Activated CD8-positive, alpha-beta memory T cell treated with anti-CD3 and anti-CD28 coated beads, Interleukin-2, amount 50 U/mL, for 24 hours (primary cell): ENCODE data around the gene SNX24.

ENCODE experiments used
- DNase-seq: peaks from one replicate; pipeline ENCODE4 v3.0.0-alpha.2; 2020; ENCODE audit errors: extremely low read depth

The SNX24 gene

DNA sequence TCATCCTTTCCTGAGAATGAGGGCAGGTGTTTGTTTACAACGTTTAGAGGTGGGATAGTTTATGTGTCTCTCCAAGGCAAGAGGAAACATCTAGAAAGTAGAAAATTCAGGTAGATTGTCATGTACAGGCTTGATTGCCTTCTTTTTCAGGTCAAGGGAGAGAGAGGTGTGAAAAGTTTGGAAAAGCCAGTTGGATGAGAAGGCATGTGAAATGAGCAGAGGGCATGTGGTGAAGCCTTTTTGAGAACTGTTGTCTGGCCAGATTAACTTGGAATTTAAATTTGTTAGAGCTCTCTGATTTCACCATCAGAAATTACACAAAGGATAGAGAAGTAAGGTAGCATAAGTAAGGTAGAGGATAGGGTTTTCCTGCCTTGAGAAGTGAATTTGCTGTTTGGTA, 74.6 kb downstream of the SNX24 start:
- DNase-seq, result no peak

- no peak for DNase-seq
Measured at GRCh38 chr5:122921826-122922225, 76.4 kb downstream of the SNX24 start.

GRCh38 chr5:122924203-122924602, 78.8 kb downstream of the SNX24 start:
- no peak for DNase-seq

DNA sequence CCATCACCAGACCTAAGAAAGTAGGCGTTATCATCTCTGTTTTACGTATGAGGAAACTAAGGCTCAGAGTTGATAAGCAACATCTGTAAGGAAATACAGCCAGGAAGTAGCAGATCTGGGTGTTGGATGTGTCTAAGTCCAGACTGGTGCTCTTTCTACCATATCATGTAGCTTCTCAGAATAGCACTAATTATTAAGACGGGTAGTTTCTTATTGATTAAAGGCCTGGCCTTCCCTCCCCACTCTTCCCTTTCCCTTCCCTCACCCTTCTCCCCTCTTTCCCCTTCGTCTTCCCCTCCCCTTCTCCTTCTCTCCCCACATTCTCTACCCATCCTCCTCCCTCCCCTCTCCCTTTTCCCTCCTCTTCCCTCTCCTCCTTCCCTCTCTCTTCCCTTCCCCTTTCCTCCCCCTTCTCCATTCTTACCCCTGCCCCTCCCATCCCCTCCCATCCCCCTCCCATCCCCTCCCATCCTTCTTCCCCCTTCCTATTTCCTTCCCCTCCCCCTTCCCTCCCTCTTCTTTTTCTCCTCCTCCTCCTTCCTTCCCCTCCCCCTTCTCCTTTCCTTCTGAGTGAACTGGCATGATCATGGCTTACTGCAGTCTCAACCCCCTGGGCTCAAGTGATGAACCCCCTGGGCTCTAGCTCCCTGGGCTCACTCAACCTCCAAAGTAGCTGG, 79.4 kb downstream of the SNX24 start:
- DNase-seq, result no peak

GRCh38 chr5:122929001-122929400, 83.6 kb downstream of the SNX24 start:
- DNase-seq, result no peak

DNA sequence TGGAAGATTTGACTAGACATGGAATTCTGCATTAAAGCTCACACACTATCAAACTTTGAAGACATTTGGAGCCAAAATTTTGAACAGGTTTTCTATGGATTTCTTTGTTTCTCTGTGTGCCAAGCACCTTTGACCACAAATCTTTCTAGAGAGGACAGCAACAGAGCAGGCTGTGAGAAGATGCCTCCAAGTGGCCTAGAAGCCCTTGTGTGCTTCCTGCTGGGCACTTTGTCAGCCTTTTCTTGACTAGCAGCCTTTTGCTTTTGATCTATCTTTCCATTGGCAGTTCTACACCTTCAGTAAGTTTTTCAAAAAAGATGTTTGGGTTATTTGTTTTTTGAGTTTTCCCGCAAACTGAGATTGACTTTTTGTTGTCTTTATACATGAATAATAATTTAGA, 84.6 kb downstream of the SNX24 start:
- no peak for DNase-seq

GRCh38 chr5:122933956-122934355, 88.5 kb downstream of the SNX24 start:
- DNase-seq, result no peak

GRCh38 chr5:122936088-122936487, 90.7 kb downstream of the SNX24 start:
- no peak for DNase-seq

DNA sequence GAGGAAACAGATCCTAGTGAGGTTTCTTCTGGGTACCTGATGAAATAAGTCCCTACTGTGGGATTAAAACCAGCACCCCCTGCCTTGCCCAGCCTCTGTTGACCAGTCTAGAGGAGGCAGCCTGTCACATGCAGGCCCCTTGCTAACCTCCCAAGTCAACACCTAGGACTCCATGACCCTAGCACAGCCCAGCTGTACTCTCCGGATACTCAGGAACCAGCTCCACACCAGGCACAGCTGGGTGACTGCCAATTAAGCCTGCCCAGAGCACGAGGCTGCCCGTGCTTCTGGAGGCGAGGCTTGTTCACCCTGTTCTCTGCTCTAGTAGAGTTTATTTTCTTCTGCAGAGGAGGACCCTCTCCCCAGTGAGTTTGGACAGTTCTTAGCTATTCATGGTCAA, 92.5 kb downstream of the SNX24 start:
- no peak for DNase-seq

- DNase-seq, result no peak
Measured at GRCh38 chr5:122940890-122941289, 95.5 kb downstream of the SNX24 start.

DNA sequence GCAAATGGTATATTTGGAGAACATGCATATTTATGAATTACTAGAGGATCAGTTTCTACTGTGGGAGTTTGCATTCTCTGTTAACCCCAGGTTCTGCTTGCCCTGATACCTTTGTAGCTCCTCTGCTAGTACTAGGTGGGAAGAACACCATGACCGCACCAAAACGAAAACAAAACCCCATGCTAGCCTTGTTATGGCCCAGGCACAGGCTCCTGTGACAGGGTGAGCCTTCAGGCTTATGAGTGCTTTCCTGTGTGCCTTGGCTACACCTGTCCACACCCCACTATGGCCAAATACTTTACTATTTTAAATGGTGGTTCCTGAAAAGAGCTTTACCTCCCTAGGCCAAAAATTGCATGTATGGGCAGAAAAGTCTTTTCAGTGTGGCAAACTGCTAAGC, 96.3 kb downstream of the SNX24 start:
- no peak for DNase-seq

- no peak for DNase-seq
Measured at GRCh38 chr5:122942164-122942914, 96.9 kb downstream of the SNX24 start.

DNA sequence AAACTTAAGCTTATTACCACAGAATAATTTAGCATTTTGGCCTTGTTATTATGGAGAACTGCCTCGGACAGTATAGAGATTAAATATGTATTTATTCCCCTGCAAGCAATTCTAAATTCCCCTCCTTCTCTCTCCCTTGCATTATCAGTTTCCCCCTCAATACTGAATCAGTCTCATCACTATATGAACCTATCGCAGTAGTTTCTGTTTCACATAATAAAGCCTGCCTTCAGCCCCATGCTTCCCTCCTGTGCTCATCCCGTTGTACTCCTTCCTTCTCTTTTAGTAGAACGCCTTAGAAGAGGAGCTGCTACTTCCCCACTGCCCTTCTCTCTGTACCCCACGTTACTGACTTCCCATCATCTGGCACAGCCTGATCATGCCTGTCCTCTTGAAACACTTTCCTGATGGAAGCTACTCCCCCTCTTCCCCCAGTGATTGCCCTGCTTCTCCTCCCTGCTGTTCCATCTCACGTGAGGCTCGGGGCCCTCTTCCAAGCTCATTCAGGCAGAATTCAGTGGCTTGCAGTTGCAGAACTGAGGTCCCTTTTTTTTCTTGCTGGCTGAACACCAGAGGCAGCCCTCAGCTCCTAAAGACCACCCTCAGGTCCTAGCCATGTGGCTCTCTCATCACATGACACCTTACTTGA, 97.8 kb downstream of the SNX24 start:
- DNase-seq, result no peak

DNA sequence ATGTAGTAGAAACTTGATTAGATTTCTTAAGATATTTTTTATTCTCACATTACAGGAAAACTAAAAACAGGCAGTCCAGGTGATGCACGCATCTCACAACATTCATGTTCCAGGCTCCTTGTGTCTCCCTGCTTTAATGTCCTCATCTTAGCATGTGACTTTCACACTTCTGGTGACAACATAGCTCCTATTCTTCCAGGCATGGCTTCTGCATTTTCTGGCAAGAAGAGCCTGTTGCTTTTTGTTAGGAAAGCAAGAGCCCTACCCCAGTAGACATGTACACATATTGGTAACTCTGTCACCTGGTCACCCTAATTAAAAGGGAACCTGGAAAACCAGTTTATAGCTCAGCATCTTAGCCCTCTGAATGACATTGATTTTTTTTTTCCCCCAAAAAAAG, 98.6 kb downstream of the SNX24 start:
- no peak for DNase-seq

DNA sequence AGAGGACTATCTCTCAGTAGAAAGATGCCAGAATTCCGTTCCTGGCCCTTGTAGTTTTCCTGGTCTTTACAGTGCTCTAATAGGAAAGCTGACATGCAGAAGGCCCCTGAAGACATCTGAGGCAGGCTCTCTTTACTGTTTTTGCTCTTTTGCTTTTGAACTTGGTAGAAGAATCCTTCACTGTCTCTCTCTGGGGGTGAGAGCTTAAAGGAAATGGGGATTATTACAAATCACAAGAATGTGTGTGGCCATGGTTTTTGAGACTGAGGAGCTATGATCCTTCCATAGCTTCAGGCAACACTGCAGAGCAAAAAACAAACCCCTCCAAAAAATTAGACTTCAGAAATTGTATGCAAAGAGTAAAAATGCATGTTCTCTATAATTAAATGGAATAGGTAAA, 102.0 kb downstream of the SNX24 start:
- no peak for DNase-seq

DNA sequence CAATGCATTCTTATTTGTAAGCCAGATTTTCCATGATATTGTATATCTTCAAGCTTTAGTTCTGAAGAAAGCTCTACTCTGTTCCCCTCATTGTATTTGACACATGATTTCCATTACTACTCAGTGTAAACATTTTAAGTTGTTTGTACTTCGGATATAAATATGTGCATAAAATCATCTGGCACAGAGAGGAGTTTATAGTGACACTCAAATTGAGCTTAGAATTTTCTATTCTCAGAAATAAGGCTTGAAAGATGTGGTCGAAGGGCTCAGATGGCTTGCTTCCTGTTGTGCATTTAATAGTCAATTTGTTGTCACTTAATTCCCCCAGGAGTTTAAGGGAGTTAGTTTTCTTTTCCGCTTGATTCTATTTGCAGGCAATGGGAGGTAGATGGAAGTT, 102.4 kb downstream of the SNX24 start:
- DNase-seq, result no peak

GRCh38 chr5:122948319-122948718, 102.9 kb downstream of the SNX24 start:
- no peak for DNase-seq

DNA sequence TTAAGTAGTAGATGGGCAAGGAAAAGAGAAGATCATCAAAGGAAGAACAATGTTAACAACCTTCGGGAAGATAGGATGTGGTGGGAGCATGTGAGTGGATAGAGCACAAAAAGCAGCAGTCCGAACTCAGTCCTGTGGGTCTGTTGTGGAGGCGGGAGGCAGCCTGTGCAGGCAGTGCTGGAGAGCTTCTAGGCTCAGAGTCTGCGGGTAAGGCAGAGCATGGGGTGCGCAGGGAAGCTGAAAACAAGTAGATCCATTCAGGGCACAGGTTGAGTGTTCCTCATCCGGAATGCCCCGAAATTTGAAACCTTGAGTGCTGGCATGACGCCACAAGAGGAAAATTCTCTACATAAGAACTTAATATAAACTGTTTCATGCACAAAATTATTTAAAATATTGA, 106.2 kb downstream of the SNX24 start:
- no peak for DNase-seq

DNA sequence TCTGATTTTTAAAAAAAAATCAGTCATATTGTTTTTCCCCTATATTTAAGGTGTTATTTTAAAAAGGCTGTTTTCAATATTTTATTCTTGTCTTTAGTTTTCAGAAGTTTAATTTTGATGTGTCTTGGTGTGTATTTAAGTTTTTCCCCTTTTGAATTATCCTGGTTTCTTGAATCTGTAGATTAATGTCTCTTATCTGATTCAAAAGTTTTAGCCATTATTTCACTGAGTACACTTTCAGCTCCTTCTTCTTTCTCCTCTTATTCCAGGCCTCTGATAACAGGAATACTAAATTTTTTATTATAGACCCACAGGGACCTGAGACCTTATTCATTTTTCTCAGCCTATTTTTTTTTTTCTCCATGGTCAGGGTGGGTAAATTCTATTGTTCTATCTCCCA, 109.3 kb downstream of the SNX24 start:
- no peak for DNase-seq

- DNase-seq, result no peak
Measured at GRCh38 chr5:122957457-122957856, 112.0 kb downstream of the SNX24 start.

- no peak for DNase-seq
Measured at GRCh38 chr5:122959740-122960445, 114.5 kb downstream of the SNX24 start.

DNA sequence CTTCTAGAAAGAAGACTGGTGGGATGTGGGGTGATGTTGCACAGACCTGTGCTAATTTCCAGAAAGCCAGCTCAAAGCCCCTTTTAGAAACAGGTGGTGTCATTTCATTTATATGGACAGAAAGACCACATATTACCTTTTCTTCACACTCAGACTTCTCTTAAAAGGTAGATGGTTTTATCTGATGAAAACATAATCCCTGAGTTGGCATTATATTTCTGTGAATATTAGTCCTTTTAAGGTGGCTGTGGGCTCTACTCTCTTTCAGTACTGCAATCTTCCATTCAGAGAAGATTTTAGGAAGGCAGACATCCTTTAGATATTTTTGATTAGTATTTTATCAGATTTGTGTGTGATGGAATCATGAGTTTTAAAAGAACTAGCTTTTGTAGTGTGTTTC, 117.9 kb downstream of the SNX24 start:
- no peak for DNase-seq

GRCh38 chr5:122965111-122965510, 119.7 kb downstream of the SNX24 start:
- DNase-seq, result no peak
